ENCODE measurements around the gene PDE5A. TPM values are rescaled to one million over a fixed set of nuclear protein-coding genes. Genes with fewer than 3 reads are reported as not detected.
A peak's percentile ranks its signal among the peaks of the same experiment; 100 is the strongest.

Gene PDE5A
- total and polyA plus RNA-seq, 2 donors (not counting 3 experiments of a cell fraction or from before 2014, with no cell fraction given), result 0.73 to 2.3 TPM

- no peak for FAIRE-seq
- no TSS peak for BruUV-seq (replicated peaks)
- no peaks in the 10 kb centered on the region for H3K79me2 ChIP-seq (ENCODE audit: control insufficient read depth, insufficient read depth, low read length)
- no peaks in the 10 kb centered on the region for H3K4me1 ChIP-seq (ENCODE audit: control insufficient read depth, extremely low read depth, insufficient read depth, low read length)
- dilution Hi-C loops (cut with MboI; ENCODE audit: extremely low pct_ligation_motif_present, low sequenced_read_pairs), result no loop called here
- no peak overlapping the region for H2AFZ ChIP-seq (ENCODE audit: low read depth, low read length)
- DNase-seq (ENCODE audit: low read depth, low spot score), result no peak
- CTCF ChIA-PET, result no interaction called here
- intact Hi-C loops (cut with micrococcal nuclease), result no loop called here
- H3K4me3 ChIP-seq (replicated peaks in 1 of 3; ENCODE audit: insufficient read depth in 1 of 3, low read depth in 1 of 3, low read length in 3 of 3), result no peak overlapping the region
- no peaks in the 10 kb centered on the region for H3K36me3 ChIP-seq (ENCODE audit: control insufficient read depth in 2 of 2, extremely low read depth in 1 of 2, insufficient read depth in 2 of 2, low read length in 2 of 2)
- no peaks in the 10 kb centered on the region for H4K20me1 ChIP-seq (replicated peaks; ENCODE audit: control insufficient read depth, extremely low read depth, insufficient read depth, low read length)
- H3K9me1 ChIP-seq (replicated peaks; ENCODE audit: control insufficient read depth, extremely low read depth, insufficient read depth, low read length), result no peaks in the 10 kb centered on the region
- no peaks in the 10 kb centered on the region for H3K27me3 ChIP-seq (ENCODE audit: control insufficient read depth in 2 of 2, insufficient read depth in 2 of 2, low read length in 2 of 2)
- H3K9ac ChIP-seq (replicated peaks; ENCODE audit: extremely low read depth, insufficient read depth, low read length), result no peak overlapping the region
- no peaks in the 10 kb centered on the region for H3K9me3 ChIP-seq (replicated peaks; ENCODE audit: control insufficient read depth, insufficient read depth, low read length)
- POLR2A ChIA-PET, result no interaction called here
- no peak overlapping the region for H3K27ac ChIP-seq (ENCODE audit: insufficient read depth, low read depth, low read length)
- no peak for TF ChIP-seq CTCF (IDR thresholded peaks at IDR 0.05; ENCODE audit: extremely low read depth in 1 of 2, insufficient read depth in 1 of 2, low read depth in 1 of 2, low read length in 2 of 2)
- H3K4me2 ChIP-seq (ENCODE audit: insufficient read depth, low read length), result no peak overlapping the region
Measured at GRCh38 chr4:119537586-119537985, 91.0 kb downstream of the PDE5A start.

- H3K79me2 ChIP-seq (ENCODE audit: control insufficient read depth, insufficient read depth, low read length), result no peaks in the 10 kb centered on the region
- FAIRE-seq, result no peak
- no peaks in the 10 kb centered on the region for H3K36me3 ChIP-seq (ENCODE audit: control insufficient read depth in 2 of 2, extremely low read depth in 1 of 2, insufficient read depth in 2 of 2, low read length in 2 of 2)
- POLR2A ChIA-PET, result no interaction called here
- dilution Hi-C loops (cut with MboI; ENCODE audit: extremely low pct_ligation_motif_present, low sequenced_read_pairs), result no loop called here
- no peak overlapping the region for H3K9ac ChIP-seq (replicated peaks; ENCODE audit: extremely low read depth, insufficient read depth, low read length)
- no peak overlapping the region for H3K4me3 ChIP-seq (replicated peaks in 1 of 3; ENCODE audit: insufficient read depth in 1 of 3, low read depth in 1 of 3, low read length in 3 of 3)
- H3K4me1 ChIP-seq (ENCODE audit: control insufficient read depth, extremely low read depth, insufficient read depth, low read length), result no peaks in the 10 kb centered on the region
- CTCF ChIA-PET, result no interaction called here
- TF ChIP-seq FOS (IDR thresholded peaks at IDR 0.05; ENCODE audit: borderline replicate concordance, insufficient read depth, low read length) (no peak), CTCF (IDR thresholded peaks at IDR 0.05; ENCODE audit: extremely low read depth in 1 of 2, insufficient read depth in 1 of 2, low read depth in 1 of 2, low read length in 2 of 2) (no peak), GATA2 (IDR thresholded peaks at IDR 0.05; ENCODE audit: insufficient read depth, insufficient read length, low read depth, low read length) (no peak), POLR2A (IDR thresholded peaks at IDR 0.05; ENCODE audit: low read depth, low read length) (no peak), JUN (IDR thresholded peaks at IDR 0.05; ENCODE audit: borderline replicate concordance, insufficient read depth, insufficient read length, low read depth) (no peak), MAX (IDR thresholded peaks at IDR 0.05; ENCODE audit: insufficient read depth, insufficient read length) (no peak)
- peak overlapping the region; percentile 51 for H2AFZ ChIP-seq (ENCODE audit: low read depth, low read length)
- no peaks in the 10 kb centered on the region for H3K9me1 ChIP-seq (replicated peaks; ENCODE audit: control insufficient read depth, extremely low read depth, insufficient read depth, low read length)
- H4K20me1 ChIP-seq (replicated peaks; ENCODE audit: control insufficient read depth, extremely low read depth, insufficient read depth, low read length), result no peaks in the 10 kb centered on the region
- H3K27me3 ChIP-seq (ENCODE audit: control insufficient read depth in 2 of 2, insufficient read depth in 2 of 2, low read length in 2 of 2), result no peaks in the 10 kb centered on the region
- no TSS peak for BruUV-seq (replicated peaks)
- H3K4me2 ChIP-seq (ENCODE audit: insufficient read depth, low read length), result no peak overlapping the region
- peak; percentile 3 for DNase-seq (ENCODE audit: low read depth, low spot score)
- intact Hi-C loops (cut with micrococcal nuclease), result no loop called here
- H3K27ac ChIP-seq (ENCODE audit: insufficient read depth, low read depth, low read length), result no peak overlapping the region
- no peaks in the 10 kb centered on the region for H3K9me3 ChIP-seq (replicated peaks; ENCODE audit: control insufficient read depth, insufficient read depth, low read length)
Measured at GRCh38 chr4:119536572-119537528, 91.8 kb downstream of the PDE5A start.
